Measurements from ENCODE around the gene GUCY1B1.
A peak's percentile ranks its signal among the peaks of the same experiment; 100 is the strongest.
"Not testable (repeated sequence)": the region's sequence is repeated elsewhere in the genome, so short reads cannot be mapped to it uniquely, and the experiment has no call there.

The GUCY1B1 gene

DNA sequence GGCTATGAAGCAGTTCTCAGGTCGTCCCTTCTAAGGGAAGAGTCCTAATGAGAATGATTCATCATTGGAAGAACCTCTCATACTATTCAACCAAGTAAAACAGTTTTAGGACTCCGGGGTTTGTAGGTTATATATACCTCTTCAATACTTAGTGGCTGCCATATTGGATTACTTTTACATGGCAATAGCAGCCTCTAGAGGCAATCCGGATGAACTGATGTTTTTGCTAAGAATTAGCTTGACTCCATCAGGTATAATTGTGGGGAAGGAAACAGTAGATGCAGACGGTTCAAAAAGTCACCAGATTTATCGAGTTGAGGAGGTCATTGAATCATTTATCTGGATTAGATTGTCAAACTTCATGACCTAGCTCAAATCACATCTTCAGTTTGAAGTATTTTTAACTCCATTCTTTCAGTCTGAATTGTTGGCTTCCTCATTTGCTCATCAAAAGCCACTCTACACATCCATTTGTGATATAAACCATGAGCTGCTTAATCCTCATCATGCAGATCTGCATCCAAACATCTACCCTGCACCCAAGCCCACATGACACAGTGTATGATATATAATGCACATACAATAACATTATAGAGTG is 28.4 kb downstream of the GUCY1B1 start:
- POLR2A ChIA-PET = no interaction called here
- CTCF ChIA-PET = interaction anchor here (0.6 to 2.8 kb wide), 39 partner anchors 8 to 878 kb away, joined by 3 to 21 read pairs (median 4); partner anchors contain the start of gene GUCY1B1
- DNase-seq (ENCODE audit: extremely low spot score) = peak; percentile 53
- TF ChIP-seq CTCF (IDR thresholded peaks at IDR 0.05; ENCODE audit: control extremely low read depth, extremely low read depth, low read depth, missing control alignments) = peak; percentile 83

DNA sequence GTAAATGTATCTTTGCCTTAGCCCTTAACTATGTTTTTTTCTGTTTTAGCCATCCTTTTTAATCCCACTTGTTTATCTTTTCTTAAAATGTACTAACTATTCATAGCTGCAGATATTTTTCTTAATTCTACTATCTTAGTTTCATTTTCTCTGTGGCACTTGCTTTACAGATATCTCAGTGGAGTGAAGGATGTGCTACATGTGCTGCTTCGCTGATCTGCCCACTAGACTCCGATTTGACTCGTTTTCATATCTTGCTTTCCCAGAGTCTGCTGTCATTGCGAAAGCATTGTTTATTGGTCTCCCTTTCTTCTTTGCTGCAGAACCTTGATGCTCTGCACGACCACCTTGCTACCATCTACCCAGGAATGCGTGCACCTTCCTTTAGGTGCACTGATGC is 30.6 kb downstream of the GUCY1B1 start:
- TF ChIP-seq CTCF (IDR thresholded peaks at IDR 0.05; ENCODE audit: control extremely low read depth, extremely low read depth, low read depth, missing control alignments) = no peak
- DNase-seq (ENCODE audit: extremely low spot score) = no peak
- POLR2A ChIA-PET = no interaction called here
- CTCF ChIA-PET = interaction anchor here (0.8 to 1.5 kb wide), 5 partner anchors 19 to 348 kb away, joined by 3 to 7 read pairs (median 4); no protein-coding TSS in a partner anchor

DNA sequence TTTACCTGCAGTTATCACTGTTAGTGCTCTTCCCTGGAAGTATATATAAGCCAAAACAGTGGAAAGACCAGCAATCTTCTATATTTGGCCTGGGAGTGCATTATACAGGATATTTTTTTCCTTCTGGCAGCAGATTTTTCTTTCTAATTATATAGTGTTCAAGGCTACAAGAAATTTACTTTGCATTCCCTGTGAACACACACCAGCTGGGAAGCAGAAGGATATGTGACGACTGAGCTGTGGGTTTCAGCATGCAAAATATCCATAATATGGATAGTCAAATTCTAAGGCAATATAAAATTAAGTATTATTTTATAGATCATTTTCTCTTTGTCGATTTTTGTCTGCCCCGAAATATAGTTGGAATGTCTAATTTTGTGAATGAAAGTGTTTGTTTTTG is 31.2 kb downstream of the GUCY1B1 start:
- ChIA-PET CTCF (interaction anchor here (1.1 to 1.4 kb wide), 2 partner anchors 19 to 346 kb away, joined by 4 read pairs; no protein-coding TSS in a partner anchor), POLR2A (no interaction called here)
- no peak for TF ChIP-seq CTCF (IDR thresholded peaks at IDR 0.05; ENCODE audit: control extremely low read depth, extremely low read depth, low read depth, missing control alignments)
- DNase-seq (ENCODE audit: extremely low spot score) = no peak

- ChIA-PET POLR2A (interaction anchor here (0.6 kb wide), 1 partner anchor 676 kb away, joined by 6 read pairs; no protein-coding TSS in a partner anchor), CTCF (interaction anchor here (1.0 to 1.7 kb wide), 4 partner anchors 7 to 158 kb away, joined by 3 to 5 read pairs (median 3); no protein-coding TSS in a partner anchor)
- TF ChIP-seq CTCF (IDR thresholded peaks at IDR 0.05; ENCODE audit: control extremely low read depth, extremely low read depth, low read depth, missing control alignments) = no peak
- no peak for DNase-seq (ENCODE audit: extremely low spot score)
Observed at GRCh38 chr4:155794589-155795236, 35.9 kb downstream of the GUCY1B1 start.

- ChIA-PET CTCF (interaction anchor here (1.0 to 1.7 kb wide), 5 partner anchors 9 to 667 kb away, joined by 3 to 5 read pairs (median 3); no protein-coding TSS in a partner anchor), POLR2A (no interaction called here)
- TF ChIP-seq CTCF (IDR thresholded peaks at IDR 0.05; ENCODE audit: control extremely low read depth, extremely low read depth, low read depth, missing control alignments) = no peak
- no peak for DNase-seq (ENCODE audit: extremely low spot score)
Observed at GRCh38 chr4:155795991-155796390, 37.2 kb downstream of the GUCY1B1 start.

DNA sequence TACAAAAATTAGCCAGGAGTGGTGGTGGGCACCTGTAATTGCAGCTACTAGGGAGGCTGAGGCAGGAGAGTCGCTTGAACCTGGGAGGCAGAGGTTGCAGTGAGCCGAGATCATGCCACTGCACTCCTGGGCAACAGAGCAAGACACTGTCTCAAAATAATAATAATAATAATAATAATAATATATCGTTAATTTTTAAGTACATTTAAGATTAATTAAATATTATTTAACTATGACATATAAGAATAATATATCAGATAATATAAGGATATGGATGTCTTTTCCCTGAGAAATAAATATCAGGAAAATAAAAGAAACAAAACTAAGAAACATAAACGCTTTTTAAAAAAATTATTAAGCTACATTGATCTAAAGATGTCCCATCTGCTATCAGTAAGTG is 38.8 kb downstream of the GUCY1B1 start:
- POLR2A ChIA-PET; DNase-seq (ENCODE audit: extremely low spot score): not testable (repeated sequence)
- CTCF ChIA-PET = interaction anchor here (1.1 to 1.7 kb wide), 5 partner anchors 9 to 426 kb away, joined by 3 to 5 read pairs (median 4); partner anchors contain the start of gene CTSO

Data from GM10248 (cell line).